Breast epithelium (tissue), 4 donors: Measurements from ENCODE around the gene ITPR2. TPM values are rescaled to one million over a fixed set of nuclear protein-coding genes. Genes with fewer than 3 reads are reported as not detected.
"Not testable (repeated sequence)": the region's sequence is repeated elsewhere in the genome, so short reads cannot be mapped to it uniquely, and the experiment has no call there.

Experiments
- DNase-seq, 2 donors: peaks; one replicate each; pipeline ENCODE4 v3.0.0-alpha.2; 2019; ENCODE audit warnings: low spot score in 2 of 2
- H3K27ac ChIP-seq, 2 donors: fragments of 200-600 bp; sonication (generic) in 1 of 2; one replicate each; pipeline ENCODE4 v1.5.1; 2016 to 2019; ENCODE audit warnings: mild to moderate bottlenecking in 1 of 2
- H3K27me3 ChIP-seq, 2 donors: fragments of 200-600 bp; sonication (generic) in 1 of 2; one replicate each; pipeline versions ENCODE4 v1.5.1 to v1.6.0; 2017 to 2019; ENCODE audit warnings: control low read depth in 1 of 2, mild to moderate bottlenecking in 1 of 2
- H3K36me3 ChIP-seq: fragments of 200-600 bp; one replicate; pipeline ENCODE4 v1.5.1; 2019
- H3K4me1 ChIP-seq, 2 donors: fragments of 200-600 bp; sonication (generic); one replicate each; pipeline ENCODE4 v1.5.1; 2016 to 2019; ENCODE audit warnings: control low read depth in 1 of 2
- H3K4me3 ChIP-seq, 3 donors: fragments of 200-600 bp; sonication (generic); 1 replicate in 2 of 3; 2 replicates in 1 of 3; pipeline ENCODE4 v1.5.1; 2016 to 2019; ENCODE audit warnings: mild to moderate bottlenecking in 3 of 3, moderate library complexity in 2 of 3
- H3K9me3 ChIP-seq, 2 donors: fragments of 200-600 bp; sonication (generic) in 1 of 2; one replicate each; pipeline ENCODE4 v1.5.1; 2016 to 2019; ENCODE audit warnings: control low read depth in 1 of 2
- POLR2A ChIP-seq: fragments of 450-650 bp; IDR thresholded peaks from one replicate; pipeline ENCODE4 v1.6.1; 2016; ENCODE audit warnings: antibody characterized with exemption, mild to moderate bottlenecking, moderate library complexity
- POLR2AphosphoS5 ChIP-seq, 3 donors: sonication (generic); formaldehyde crosslinking; IDR thresholded peaks; one replicate each; pipeline ENCODE4 v1.6.1; 2017; ENCODE audit warnings: antibody characterized with exemption in 3 of 3
- intact Hi-C: fragments of 100-400 bp; cut with DNase I; formaldehyde crosslinking; loops from one replicate; pipeline ENCODE4 v1.15.1; 2023; ENCODE audit warnings: low total_unique reads
- total RNA-seq, 3 donors: library from RNA; depleted of rRNA; stranded (reverse); fragments of >200 nt; gene quantifications; one replicate each; pipeline ENCODE4 v1.1.0, GENCODE V29; 2016
- TF ChIP-seq, protein P1 (sequence below), 3 donors: fragments of 450-650 bp; IDR thresholded peaks; one replicate each; pipeline ENCODE4 v1.5.1; 2016 to 2017; ENCODE audit warnings: antibody characterized with exemption in 3 of 3, mild to moderate bottlenecking in 3 of 3, moderate library complexity in 3 of 3

The ITPR2 gene
- total RNA-seq, 3 donors from 2014 or later: 47.2 to 95.0 (median 66.5) TPM

DNA sequence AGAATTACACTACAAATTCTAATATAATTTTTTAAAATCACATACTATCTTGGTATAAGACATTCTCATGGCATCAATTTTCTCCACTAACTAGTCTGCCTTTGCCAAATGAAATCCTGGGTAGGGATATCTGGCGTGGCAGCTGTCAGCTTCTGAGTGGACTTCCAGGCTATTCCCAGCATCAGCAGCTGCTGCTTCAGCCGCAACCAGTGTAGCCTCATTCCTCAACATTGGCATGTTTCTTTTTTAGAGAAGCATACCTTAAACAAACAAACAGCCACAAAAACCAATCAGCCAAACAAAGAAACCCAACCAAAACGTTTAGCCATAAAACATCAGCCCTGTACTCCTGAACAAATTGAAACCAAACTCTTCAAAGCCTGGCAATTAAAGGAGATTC is 401.8 kb downstream of the ITPR2 start:
- Histone ChIP-seq H3K4me1 (no peaks in the 10 kb centered on the region), H3K4me3 (no peak overlapping the region), H3K27me3 (no peaks in the 10 kb centered on the region), H3K36me3 (no peaks in the 10 kb centered on the region), H3K27ac (no peak overlapping the region), H3K9me3 (no peaks in the 10 kb centered on the region)
- intact Hi-C loops: no loop called here
- no peak for DNase-seq
- TF ChIP-seq POLR2AphosphoS5 (IDR thresholded peaks at IDR 0.05) (no peak), POLR2A (no peak)
- TF ChIP-seq, protein P1, sequence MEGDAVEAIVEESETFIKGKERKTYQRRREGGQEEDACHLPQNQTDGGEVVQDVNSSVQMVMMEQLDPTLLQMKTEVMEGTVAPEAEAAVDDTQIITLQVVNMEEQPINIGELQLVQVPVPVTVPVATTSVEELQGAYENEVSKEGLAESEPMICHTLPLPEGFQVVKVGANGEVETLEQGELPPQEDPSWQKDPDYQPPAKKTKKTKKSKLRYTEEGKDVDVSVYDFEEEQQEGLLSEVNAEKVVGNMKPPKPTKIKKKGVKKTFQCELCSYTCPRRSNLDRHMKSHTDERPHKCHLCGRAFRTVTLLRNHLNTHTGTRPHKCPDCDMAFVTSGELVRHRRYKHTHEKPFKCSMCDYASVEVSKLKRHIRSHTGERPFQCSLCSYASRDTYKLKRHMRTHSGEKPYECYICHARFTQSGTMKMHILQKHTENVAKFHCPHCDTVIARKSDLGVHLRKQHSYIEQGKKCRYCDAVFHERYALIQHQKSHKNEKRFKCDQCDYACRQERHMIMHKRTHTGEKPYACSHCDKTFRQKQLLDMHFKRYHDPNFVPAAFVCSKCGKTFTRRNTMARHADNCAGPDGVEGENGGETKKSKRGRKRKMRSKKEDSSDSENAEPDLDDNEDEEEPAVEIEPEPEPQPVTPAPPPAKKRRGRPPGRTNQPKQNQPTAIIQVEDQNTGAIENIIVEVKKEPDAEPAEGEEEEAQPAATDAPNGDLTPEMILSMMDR (IDR thresholded peaks at IDR 0.05): no peak

DNA sequence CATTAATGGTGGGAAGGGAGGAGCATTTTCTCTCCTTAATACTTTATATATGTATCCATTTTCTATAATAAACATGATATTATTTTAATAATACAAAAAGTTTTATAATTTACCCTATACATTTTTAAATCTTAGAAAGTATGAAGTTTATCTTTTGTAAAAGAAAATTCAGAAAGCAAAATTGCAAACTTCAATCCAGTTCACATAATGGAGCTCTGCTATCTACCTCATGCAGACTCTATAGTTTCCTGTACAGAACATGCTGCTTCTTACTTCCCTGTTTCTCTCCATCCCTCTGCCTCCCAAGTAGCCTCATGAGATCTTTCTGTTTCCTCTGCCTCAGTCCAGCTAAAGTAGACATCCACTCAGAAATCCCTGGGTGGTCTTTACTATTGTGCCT is 402.4 kb downstream of the ITPR2 start:
- H3K4me3 ChIP-seq, DNase-seq, H3K9me3 ChIP-seq, H3K27ac ChIP-seq, H3K27me3 ChIP-seq, intact Hi-C loops, H3K36me3 ChIP-seq, H3K4me1 ChIP-seq: not testable (repeated sequence)

DNA sequence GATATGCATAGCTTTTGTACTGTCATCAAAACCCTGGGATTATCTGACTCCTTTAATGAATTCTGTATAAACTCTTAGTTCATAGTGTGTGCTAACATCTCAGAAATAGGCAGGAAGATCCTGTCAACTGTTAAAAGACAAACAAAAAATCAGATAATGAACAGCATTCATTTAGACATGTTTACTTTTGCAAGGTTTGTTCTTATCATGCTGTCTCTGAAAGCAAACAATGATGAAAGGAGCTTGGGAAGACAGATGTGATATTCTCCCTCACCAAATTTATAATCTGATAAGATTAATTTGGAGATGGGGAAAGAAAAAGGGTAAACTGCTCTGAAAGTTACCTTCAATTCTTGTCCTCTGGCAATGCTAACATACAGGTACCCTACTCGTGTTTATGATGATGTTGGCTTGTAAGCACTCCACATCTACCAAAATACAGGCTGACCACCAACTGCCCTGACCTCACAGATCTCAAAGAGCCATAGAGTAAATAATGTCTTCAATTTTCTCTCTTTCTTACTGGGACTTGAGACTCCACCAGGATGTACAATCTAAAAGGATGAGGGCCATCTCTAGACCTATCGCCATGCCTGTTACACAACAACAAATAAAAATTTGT is 403.8 kb downstream of the ITPR2 start:
- Histone ChIP-seq H3K9me3 (no peaks in the 10 kb centered on the region), H3K4me3 (no peak overlapping the region), H3K4me1 (no peaks in the 10 kb centered on the region), H3K27ac (no peak overlapping the region), H3K36me3 (no peaks in the 10 kb centered on the region), H3K27me3 (no peaks in the 10 kb centered on the region)
- TF ChIP-seq POLR2AphosphoS5 (IDR thresholded peaks at IDR 0.05): no peak
- no peak for TF ChIP-seq POLR2A
- TF ChIP-seq, protein P1 (IDR thresholded peaks at IDR 0.05): no peak
- DNase-seq: no peak
- intact Hi-C loops: no loop called here

DNA sequence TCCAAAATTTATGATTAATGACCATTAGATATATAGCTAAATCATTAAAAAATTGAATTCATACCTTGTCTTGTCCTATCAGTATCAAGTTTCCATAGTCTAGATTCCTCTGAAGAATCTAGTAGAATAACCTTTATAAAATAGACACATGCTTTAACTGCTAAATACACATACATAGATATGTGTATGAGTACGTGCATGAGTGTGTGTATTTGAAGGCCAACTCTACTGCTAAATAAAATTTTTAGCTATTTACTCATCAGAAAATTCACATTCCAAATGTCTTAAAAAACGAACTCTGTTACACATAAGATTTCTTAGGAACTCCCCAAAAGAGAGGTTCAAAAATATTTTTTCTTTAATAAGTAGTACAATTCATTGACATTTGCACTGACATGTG is 404.6 kb downstream of the ITPR2 start:
- H3K27me3 ChIP-seq: no peaks in the 10 kb centered on the region
- TF ChIP-seq POLR2A (no peak), POLR2AphosphoS5 (IDR thresholded peaks at IDR 0.05) (no peak)
- TF ChIP-seq, protein P1 (IDR thresholded peaks at IDR 0.05): no peak
- intact Hi-C loops: no loop called here
- no peak overlapping the region for H3K27ac ChIP-seq
- H3K4me1 ChIP-seq: no peaks in the 10 kb centered on the region
- H3K36me3 ChIP-seq: no peaks in the 10 kb centered on the region
- H3K9me3 ChIP-seq: no peaks in the 10 kb centered on the region
- no peak for DNase-seq
- no peak overlapping the region for H3K4me3 ChIP-seq

DNA sequence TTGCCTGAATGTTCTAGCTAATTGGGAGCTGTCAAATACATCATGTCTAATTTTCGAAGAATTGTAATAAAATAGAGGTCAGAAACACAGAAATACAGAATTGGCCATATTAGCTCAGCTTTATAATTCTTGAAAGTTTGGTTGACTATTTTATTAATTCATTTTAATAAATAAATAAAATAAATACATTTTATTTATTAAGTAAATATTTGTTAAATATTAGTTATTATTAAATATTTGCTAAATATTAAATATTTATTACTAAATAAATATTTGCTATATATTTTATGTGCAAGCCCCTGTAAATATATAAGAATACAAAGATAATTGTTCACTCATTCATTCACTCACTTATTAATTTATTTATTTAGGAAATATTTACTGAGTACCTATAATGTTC is 406.3 kb downstream of the ITPR2 start:
- H3K36me3 ChIP-seq: no peaks in the 10 kb centered on the region
- no peaks in the 10 kb centered on the region for H3K27me3 ChIP-seq
- DNase-seq: no peak
- H3K4me3 ChIP-seq: no peak overlapping the region
- H3K27ac ChIP-seq: no peak overlapping the region
- intact Hi-C loops: no loop called here
- no peaks in the 10 kb centered on the region for H3K9me3 ChIP-seq
- no peak for TF ChIP-seq POLR2A
- TF ChIP-seq, protein P1 (IDR thresholded peaks at IDR 0.05): no peak
- TF ChIP-seq POLR2AphosphoS5 (IDR thresholded peaks at IDR 0.05): no peak
- no peaks in the 10 kb centered on the region for H3K4me1 ChIP-seq
